Neuronal stem cell (in vitro differentiated cells): Measurements from ENCODE around the gene CACNA1F.

Experiments
- DNase-seq: peaks from one replicate; pipeline ENCODE4 v3.0.0-alpha.2; 2013; ENCODE audit warnings: low spot score
- H2AFZ ChIP-seq: one replicate; pipeline ENCODE4 v1.6.1; 2013; ENCODE audit warnings: mild to moderate bottlenecking, low read length, inconsistent platforms
- H2AK5ac ChIP-seq: 2 replicates; pipeline ENCODE4 v1.6.1; 2013; ENCODE audit warnings: low read depth, mild to moderate bottlenecking, inconsistent platforms, low read length, moderate library complexity, mixed read lengths
- H2BK120ac ChIP-seq: 2 replicates; pipeline ENCODE4 v1.6.1; 2013; ENCODE audit warnings: low read depth, mild to moderate bottlenecking, inconsistent platforms, low read length, moderate library complexity, mixed read lengths
- H2BK12ac ChIP-seq: one replicate; pipeline ENCODE4 v1.6.1; 2013; ENCODE audit warnings: low read length, inconsistent platforms
- H2BK15ac ChIP-seq: 2 replicates; pipeline ENCODE4 v1.6.1; 2013; ENCODE audit warnings: mild to moderate bottlenecking, low read length, inconsistent platforms, mixed read lengths
- H2BK5ac ChIP-seq: one replicate; pipeline ENCODE4 v1.6.1; 2013; ENCODE audit warnings: inconsistent platforms, mild to moderate bottlenecking, low read length, moderate library complexity
- H3K14ac ChIP-seq: one replicate; pipeline ENCODE4 v1.6.1; 2013; ENCODE audit warnings: low read length, inconsistent platforms
- H3K18ac ChIP-seq: 2 replicates; pipeline ENCODE4 v1.6.1; 2013; ENCODE audit warnings: low read length, inconsistent platforms
- H3K23ac ChIP-seq: 2 replicates; pipeline ENCODE4 v1.6.1; 2013; ENCODE audit warnings: low read depth, mild to moderate bottlenecking, mixed read lengths, low read length, inconsistent platforms; ENCODE audit not compliant: poor library complexity
- H3K27ac ChIP-seq: replicated peaks from 3 replicates; pipeline ENCODE4 v1.5.1; 2013; ENCODE audit warnings: low read length, inconsistent platforms
- H3K27me3 ChIP-seq, 3 experiments: 2 replicates each; pipeline ENCODE4 v1.6.1; 2013; ENCODE audit warnings: low read length in 3 of 3, mild to moderate bottlenecking in 2 of 3, inconsistent platforms in 1 of 3, low read depth in 1 of 3, mixed read lengths in 1 of 3, moderate library complexity in 1 of 3; ENCODE audit not compliant: control insufficient read depth in 3 of 3, insufficient read depth in 3 of 3
- H3K36me3 ChIP-seq, 2 donors: replicated peaks in 1 of 2; 2 replicates each; pipeline ENCODE4 v1.6.1; 2013; ENCODE audit warnings: low read length in 2 of 2; ENCODE audit not compliant: control insufficient read depth in 2 of 2, insufficient read depth in 2 of 2
- H3K4ac ChIP-seq: 2 replicates; pipeline ENCODE4 v1.6.1; 2013; ENCODE audit warnings: inconsistent platforms, mild to moderate bottlenecking, low read length, moderate library complexity
- H3K4me1 ChIP-seq, 2 donors: 1 replicate in 1 of 2; 2 replicates in 1 of 2; pipeline ENCODE4 v1.6.1; 2013; ENCODE audit warnings: low read length in 2 of 2, low read depth in 1 of 2; ENCODE audit not compliant: control insufficient read depth in 2 of 2, insufficient read depth in 1 of 2
- H3K4me2 ChIP-seq: one replicate; pipeline ENCODE4 v1.6.1; 2013; ENCODE audit warnings: mild to moderate bottlenecking, low read length, inconsistent platforms; ENCODE audit not compliant: insufficient read depth, poor library complexity, severe bottlenecking
- H3K4me3 ChIP-seq, 2 donors: 2 replicates each; pipeline ENCODE4 v1.5.1; 2013; ENCODE audit warnings: low read length in 2 of 2, mild to moderate bottlenecking in 2 of 2, inconsistent platforms in 1 of 2, moderate library complexity in 1 of 2
- H3K79me1 ChIP-seq: one replicate; pipeline ENCODE4 v1.6.1; 2013; ENCODE audit warnings: low read depth, mild to moderate bottlenecking, inconsistent platforms, low read length, moderate library complexity
- H3K9ac ChIP-seq: one replicate; pipeline ENCODE4 v1.6.1; 2013; ENCODE audit warnings: mild to moderate bottlenecking, low read depth, low read length, inconsistent platforms; ENCODE audit not compliant: poor library complexity
- H3K9me3 ChIP-seq, 2 donors: replicated peaks in 1 of 2; 2 replicates each; pipeline versions ENCODE3 to v1.6.1; 2013; ENCODE audit warnings: low read length in 2 of 2, mild to moderate bottlenecking in 2 of 2, inconsistent platforms in 1 of 2, low read depth in 1 of 2, mixed read lengths in 1 of 2, moderate library complexity in 1 of 2; ENCODE audit not compliant: control insufficient read depth in 2 of 2, insufficient read depth in 1 of 2
- H4K8ac ChIP-seq: one replicate; pipeline ENCODE4 v1.6.1; 2013; ENCODE audit warnings: low read depth, mild to moderate bottlenecking, inconsistent platforms, low read length, moderate library complexity
- H4K91ac ChIP-seq: one replicate; pipeline ENCODE4 v1.6.1; 2013; ENCODE audit warnings: low read length, low read depth, mild to moderate bottlenecking, inconsistent platforms; ENCODE audit not compliant: poor library complexity
- WGBS, 2 donors: extraction: QIAGEN DNeasy Blood & Tissue Kit; methylation state at CpG; one replicate each; pipeline ENCODE4 v1.1.7; 2013; ENCODE audit warnings: missing lambda C conversion rate in 2 of 2, mixed read lengths in 1 of 2; ENCODE audit not compliant: insufficient read length in 2 of 2, insufficient replicate concordance in 1 of 2; ENCODE audit errors: extremely low coverage in 2 of 2; 5-methylcytosine and 5-hydroxymethylcytosine counted together

CACNA1F gene

DNA sequence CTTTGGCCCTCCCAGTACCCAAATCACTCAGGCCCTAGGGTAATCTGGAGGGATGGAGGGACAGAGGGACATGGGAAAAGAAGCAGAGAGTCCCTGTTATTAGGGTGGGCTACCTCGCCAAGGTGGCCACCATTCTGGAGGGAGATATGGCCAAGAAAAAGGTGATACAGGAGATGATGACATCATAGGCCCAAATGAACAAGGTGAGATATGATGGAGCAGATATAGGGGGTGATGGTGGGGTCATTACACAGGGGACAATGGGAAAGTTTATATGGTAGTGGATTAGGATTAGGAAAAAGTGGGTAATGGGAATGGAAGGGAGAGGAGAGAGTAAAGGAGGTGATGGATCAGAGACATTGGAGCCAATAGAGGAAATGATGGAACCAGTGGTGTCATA is 20.3 kb downstream of the CACNA1F start:
- Histone ChIP-seq H2BK15ac (no peak overlapping the region), H3K9ac (no peak overlapping the region), H3K36me3 (no peaks in the 10 kb centered on the region), H4K91ac (no peak overlapping the region), H2AFZ (no peak overlapping the region), H3K4me2 (no peak overlapping the region), H3K4me1 (no peaks in the 10 kb centered on the region), H2BK120ac (no peak overlapping the region), H3K14ac (no peak overlapping the region), H3K4me3 (no peak overlapping the region), H3K27me3 (peaks cover 0 to 16% (median 0%) of the 10 kb centered on the region in 3 experiments), H3K9me3 (no peaks in the 10 kb centered on the region), H3K23ac (no peak overlapping the region), H3K18ac (no peak overlapping the region), H3K4ac (no peak overlapping the region), H2AK5ac (no peak overlapping the region), H3K79me1 (no peaks in the 10 kb centered on the region), H4K8ac (no peak overlapping the region), H3K27ac (no peak overlapping the region), H2BK12ac (no peak overlapping the region), H2BK5ac (no peak overlapping the region)
- DNase-seq, result no peak
- no CpG with 5 or more reads among the region's 1 CpG for WGBS, 2 donors

DNA sequence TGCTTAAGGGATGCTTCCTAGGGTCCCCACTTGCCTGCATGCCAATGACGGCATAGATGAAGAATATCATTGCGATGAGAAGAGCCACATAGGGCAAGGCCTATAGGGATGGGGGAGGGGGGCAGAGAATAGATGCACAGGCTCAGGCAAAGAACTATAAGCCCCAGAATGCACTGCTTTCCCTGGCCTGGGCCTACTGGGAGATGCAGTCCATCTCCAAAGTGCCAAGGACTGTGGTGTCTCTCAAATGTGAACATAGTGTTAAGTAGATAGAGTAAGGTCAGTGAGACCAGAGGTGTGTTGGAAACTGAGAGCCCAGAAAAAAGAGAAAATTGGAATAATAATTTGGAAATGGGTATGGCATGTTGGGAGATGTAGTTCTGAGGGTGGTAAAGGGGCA is 20.9 kb downstream of the CACNA1F start:
- no peaks in the 10 kb centered on the region for H3K79me1 ChIP-seq
- WGBS, 2 donors, result no CpG with 5 or more reads among the region's 2 CpGs

DNA sequence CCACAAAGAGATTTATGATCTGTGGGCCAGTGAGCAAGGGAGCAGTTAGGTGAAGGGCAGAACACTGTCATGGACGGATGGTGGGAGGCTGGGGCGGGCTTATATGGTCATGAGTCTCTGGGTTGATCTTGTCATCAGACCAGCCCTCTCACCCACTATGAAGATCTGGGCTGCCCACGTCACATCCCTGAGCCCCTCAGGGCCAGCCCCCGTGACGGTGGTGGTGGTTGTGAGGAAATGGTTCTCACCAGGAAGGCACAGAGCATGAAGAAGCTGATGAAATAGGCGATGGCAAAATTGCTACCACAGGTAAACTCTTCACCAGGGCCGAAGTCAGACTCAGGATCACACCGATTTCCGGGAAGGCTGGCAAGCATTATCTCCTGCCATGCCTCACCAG is 22.1 kb downstream of the CACNA1F start:
- no peak overlapping the region for H2AK5ac ChIP-seq
- no peaks in the 10 kb centered on the region for H3K79me1 ChIP-seq
- no peak overlapping the region for H3K23ac ChIP-seq
- H2BK5ac ChIP-seq, result no peak overlapping the region
- H3K27me3 ChIP-seq, result peaks cover 0 to 12% (median 0%) of the 10 kb centered on the region in 3 experiments
- H2BK12ac ChIP-seq, result no peak overlapping the region
- no peak overlapping the region for H3K9ac ChIP-seq
- H3K36me3 ChIP-seq, result no peaks in the 10 kb centered on the region
- WGBS, 2 donors, result no CpG with 5 or more reads among the region's 9 CpGs
- H2AFZ ChIP-seq, result no peak overlapping the region
- H3K9me3 ChIP-seq, result no peaks in the 10 kb centered on the region
- H2BK15ac ChIP-seq, result no peak overlapping the region
- no peak overlapping the region for H4K8ac ChIP-seq
- H3K4ac ChIP-seq, result no peak overlapping the region
- H4K91ac ChIP-seq, result no peak overlapping the region
- H3K4me1 ChIP-seq, result no peaks in the 10 kb centered on the region
- no peak for DNase-seq
- H3K27ac ChIP-seq, result no peak overlapping the region
- H3K4me3 ChIP-seq, result no peak overlapping the region
- no peak overlapping the region for H3K4me2 ChIP-seq
- H2BK120ac ChIP-seq, result no peak overlapping the region
- no peak overlapping the region for H3K18ac ChIP-seq
- no peak overlapping the region for H3K14ac ChIP-seq

More for the DNA sequence above, 20.9 kb downstream of the CACNA1F start:
- no peaks in the 10 kb centered on the region for H3K4me1 ChIP-seq
- no peak overlapping the region for H3K4me3 ChIP-seq
- no peak for DNase-seq
- no peak overlapping the region for H3K27ac ChIP-seq
- no peak overlapping the region for H2BK5ac ChIP-seq
- no peak overlapping the region for H3K9ac ChIP-seq
- H3K9me3 ChIP-seq, result no peaks in the 10 kb centered on the region
- no peak overlapping the region for H2AFZ ChIP-seq
- no peak overlapping the region for H3K4me2 ChIP-seq
- H2BK12ac ChIP-seq, result no peak overlapping the region
- H3K14ac ChIP-seq, result no peak overlapping the region
- H4K8ac ChIP-seq, result no peak overlapping the region
- no peak overlapping the region for H3K18ac ChIP-seq
- no peak overlapping the region for H4K91ac ChIP-seq
- H3K4ac ChIP-seq, result no peak overlapping the region
- no peak overlapping the region for H3K23ac ChIP-seq
- no peak overlapping the region for H2AK5ac ChIP-seq
- H2BK120ac ChIP-seq, result no peak overlapping the region
- H2BK15ac ChIP-seq, result no peak overlapping the region
- no peaks in the 10 kb centered on the region for H3K36me3 ChIP-seq
- peaks cover 0 to 12% (median 0%) of the 10 kb centered on the region in 3 experiments for H3K27me3 ChIP-seq

DNA sequence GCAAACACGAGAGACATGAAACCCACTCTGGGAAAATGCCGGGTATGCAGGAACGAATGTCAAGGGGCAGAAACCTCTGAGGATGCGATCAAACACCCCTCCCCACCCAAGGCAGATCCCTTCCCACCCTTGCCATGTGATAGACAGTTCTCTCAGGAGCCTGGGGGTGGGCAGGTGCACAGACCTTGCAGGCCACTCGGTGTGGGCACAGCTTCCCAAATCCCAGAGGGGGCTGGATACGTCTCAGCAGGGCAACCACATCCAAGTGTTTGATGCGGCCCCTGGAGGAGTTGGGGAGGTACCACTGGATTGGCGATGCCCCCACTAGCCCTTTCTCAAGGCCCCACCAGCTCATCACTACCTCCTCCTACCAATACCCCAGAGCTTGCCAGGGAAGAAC is 22.7 kb downstream of the CACNA1F start:
- H3K4me3 ChIP-seq, result no peak overlapping the region
- WGBS, 2 donors, result no CpG with 5 or more reads among the region's 8 CpGs
- no peak overlapping the region for H2BK5ac ChIP-seq
- H3K23ac ChIP-seq, result no peak overlapping the region
- no peak overlapping the region for H3K27ac ChIP-seq
- peaks cover 0 to 13% (median 0%) of the 10 kb centered on the region in 3 experiments for H3K27me3 ChIP-seq
- no peak overlapping the region for H4K91ac ChIP-seq
- H3K79me1 ChIP-seq, result no peaks in the 10 kb centered on the region
- no peak overlapping the region for H4K8ac ChIP-seq
- no peak overlapping the region for H2AFZ ChIP-seq
- no peaks in the 10 kb centered on the region for H3K36me3 ChIP-seq
- no peak overlapping the region for H3K9ac ChIP-seq
- no peak overlapping the region for H3K4ac ChIP-seq
- no peak overlapping the region for H3K18ac ChIP-seq
- no peak for DNase-seq
- no peaks in the 10 kb centered on the region for H3K4me1 ChIP-seq
- H3K9me3 ChIP-seq, result no peaks in the 10 kb centered on the region
- no peak overlapping the region for H2BK12ac ChIP-seq
- no peak overlapping the region for H2BK15ac ChIP-seq
- no peak overlapping the region for H3K4me2 ChIP-seq
- no peak overlapping the region for H2AK5ac ChIP-seq
- H2BK120ac ChIP-seq, result no peak overlapping the region
- no peak overlapping the region for H3K14ac ChIP-seq
